GM12872 (cell line): ENCODE data around the gene BRD4.

Source experiments
- CTCF ChIP-seq: IDR thresholded peaks from 3 replicates; pipeline ENCODE4 v1.5.1; 2011; ENCODE audit warnings: low read depth, mild to moderate bottlenecking, low read length, moderate library complexity; ENCODE audit not compliant: insufficient read depth

The BRD4 gene

DNA sequence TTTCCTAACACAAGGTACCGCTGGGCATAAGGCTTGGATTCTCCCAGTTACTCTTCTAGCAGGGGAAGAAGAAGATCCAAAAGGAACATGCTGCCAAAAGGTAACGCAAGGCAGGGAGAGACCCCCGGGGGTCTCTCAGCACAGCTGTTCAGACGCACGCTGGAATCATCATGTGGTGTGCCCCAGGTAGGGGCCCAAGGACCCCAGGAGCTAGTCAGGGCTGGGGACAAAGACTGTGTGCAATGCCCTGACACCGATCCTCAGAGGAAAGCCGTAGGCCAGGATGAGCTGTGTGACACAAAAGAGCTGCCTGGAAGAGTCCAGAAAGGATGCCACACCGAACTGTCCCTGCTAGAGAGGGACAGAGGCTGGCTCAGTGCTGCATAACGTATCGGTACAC is 77.8 kb downstream of the BRD4 start:
- TF ChIP-seq CTCF, result no peak

DNA sequence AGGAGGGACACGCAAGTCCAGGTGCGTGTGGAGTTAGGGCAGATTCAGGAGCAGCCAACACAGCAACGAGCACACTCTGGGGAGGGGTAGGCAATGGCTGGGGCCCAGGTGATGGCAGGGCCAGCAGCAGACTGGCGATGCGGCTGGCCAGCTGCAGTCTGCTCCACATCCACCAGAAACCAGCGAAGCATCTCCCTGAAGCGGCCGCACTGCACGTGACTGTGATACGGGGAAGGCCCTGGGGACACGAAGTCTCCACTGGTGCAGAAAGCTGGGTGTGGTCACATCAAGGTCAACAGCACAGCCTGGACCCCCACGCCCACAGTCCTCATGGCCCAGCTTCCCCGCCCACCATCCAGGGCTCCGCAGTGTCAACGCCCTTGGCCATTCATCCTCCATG is 78.8 kb downstream of the BRD4 start:
- TF ChIP-seq CTCF, result no peak

DNA sequence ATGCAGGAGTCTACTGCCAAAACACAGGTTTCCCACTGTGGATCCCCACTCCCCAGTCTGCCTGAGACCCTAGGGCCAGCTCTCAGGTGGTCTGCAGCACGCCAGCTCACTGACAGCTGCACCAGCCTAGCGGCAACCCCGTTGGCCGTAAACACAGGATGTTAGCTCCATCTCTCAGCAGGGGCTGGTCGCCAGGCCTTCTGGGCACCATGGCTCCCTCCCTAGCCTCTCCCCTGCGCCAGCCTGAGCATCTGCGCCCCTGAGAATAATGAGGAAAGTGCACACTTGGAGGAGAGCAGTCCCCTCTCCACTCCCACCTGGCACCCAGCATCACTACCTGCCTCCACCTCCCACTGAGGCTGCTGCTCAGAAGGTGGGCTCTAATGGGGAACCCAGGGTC is 79.3 kb downstream of the BRD4 start:
- no peak for TF ChIP-seq CTCF

- TF ChIP-seq CTCF, result peak; percentile 37; the same call in 2 of the 3 replicates
Observed at GRCh38 chr19:15252398-15253018, 79.8 kb downstream of the BRD4 start.

DNA sequence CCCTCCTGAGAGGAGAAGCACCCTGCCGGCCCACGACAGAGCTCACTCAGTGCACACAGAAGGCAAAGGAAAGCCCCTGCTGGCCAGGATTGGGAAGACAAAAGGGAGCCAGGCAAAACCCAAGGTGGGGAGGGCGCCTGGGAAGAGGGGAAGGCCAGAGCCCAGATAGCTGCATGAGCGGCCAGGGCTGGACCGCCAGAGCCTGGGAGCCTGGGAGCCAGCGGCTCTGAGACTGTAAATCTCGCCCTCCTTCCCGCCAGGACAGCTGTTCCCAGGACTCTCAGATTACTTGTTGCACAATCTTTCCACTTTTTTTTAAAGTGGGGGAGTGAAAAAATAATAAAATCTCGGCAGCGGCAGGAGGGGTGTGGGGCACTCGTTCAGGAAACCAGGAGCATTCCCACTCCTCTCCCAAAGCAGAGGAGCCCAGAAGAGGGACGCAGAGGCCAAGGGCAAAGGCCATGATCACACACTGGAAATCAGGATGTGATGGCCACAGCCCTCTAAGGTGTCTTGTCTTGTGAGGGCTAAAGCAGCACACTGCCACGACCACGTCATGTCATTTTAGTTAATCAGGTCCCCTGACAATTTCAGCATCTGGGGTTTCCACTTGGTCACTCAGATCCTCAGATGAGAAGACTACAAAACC is 80.5 kb downstream of the BRD4 start:
- 0 out of 3 replicates have a peak, but pooled peaks have one; percentile 9 for TF ChIP-seq CTCF

GRCh38 chr19:15251010-15251748 is 81.2 kb downstream of the BRD4 start:
- TF ChIP-seq CTCF, result no peak

- no peak for TF ChIP-seq CTCF
Observed at GRCh38 chr19:15250640-15250993, 81.7 kb downstream of the BRD4 start.
